Neural progenitor cell (in vitro differentiated cells): Measurements from ENCODE around the gene YTHDF1. TPM values are rescaled to one million over a fixed set of nuclear protein-coding genes. Genes with fewer than 3 reads are reported as not detected.

Experiments used
- DNase-seq: peaks from one replicate; pipeline ENCODE4 v3.0.0-alpha.2; 2016; ENCODE audit warnings: low spot score
- H2AFZ ChIP-seq: fragments of 200-600 bp; sonication (generic); replicated peaks from 2 replicates; pipeline ENCODE4 v1.6.1; 2016; ENCODE audit warnings: antibody characterized with exemption
- H3F3A ChIP-seq: fragments of 200-600 bp; sonication (generic); 2 replicates; pipeline ENCODE4 v1.6.1; 2016; ENCODE audit warnings: antibody characterized with exemption, low read depth
- H3K27ac ChIP-seq: fragments of 200-600 bp; sonication (generic); 2 replicates; pipeline ENCODE4 v1.5.1; 2016; ENCODE audit warnings: mild to moderate bottlenecking
- H3K27me3 ChIP-seq: fragments of 200-600 bp; sonication (generic); 2 replicates; pipeline ENCODE4 v1.6.1; 2016; ENCODE audit warnings: mild to moderate bottlenecking, moderate library complexity
- H3K36me3 ChIP-seq: fragments of 200-600 bp; sonication (generic); 2 replicates; pipeline ENCODE4 v1.5.1; 2016
- H3K4me1 ChIP-seq: fragments of 200-600 bp; sonication (generic); 2 replicates; pipeline ENCODE4 v1.6.1; 2016; ENCODE audit warnings: mixed run types
- H3K4me2 ChIP-seq: fragments of 200-600 bp; sonication (generic); 2 replicates; pipeline ENCODE4 v1.6.1; 2016
- H3K4me3 ChIP-seq: fragments of 200-600 bp; sonication (generic); 2 replicates; pipeline ENCODE4 v1.5.1; 2016
- H3K79me2 ChIP-seq: fragments of 200-600 bp; sonication (generic); 2 replicates; pipeline ENCODE4 v1.6.1; 2016; ENCODE audit warnings: low read depth
- H3K9ac ChIP-seq: fragments of 200-600 bp; sonication (generic); 2 replicates; pipeline ENCODE4 v1.6.1; 2016
- H3K9me3 ChIP-seq: fragments of 200-600 bp; sonication (generic); 2 replicates; pipeline ENCODE4 v1.5.1; 2016; ENCODE audit warnings: low read depth
- H4K20me1 ChIP-seq: fragments of 200-600 bp; sonication (generic); 2 replicates; pipeline ENCODE4 v1.6.1; 2016; ENCODE audit warnings: low read depth
- H3K27ac Mint-ChIP-seq: 3 replicates; pipeline ENCODE4 v1.8.0; 2021; ENCODE audit warnings: mixed read lengths
- H3K27me3 Mint-ChIP-seq: 2 replicates; pipeline ENCODE4 v1.8.0; 2022; ENCODE audit warnings: low read depth, mild to moderate bottlenecking, inconsistent platforms, moderate library complexity, mixed read lengths; ENCODE audit not compliant: insufficient read depth
- H3K36me3 Mint-ChIP-seq: 3 replicates; pipeline ENCODE4 v1.8.0; 2021; ENCODE audit warnings: mixed read lengths
- H3K4me1 Mint-ChIP-seq: 3 replicates; pipeline ENCODE4 v1.8.0; 2021; ENCODE audit warnings: mixed read lengths
- H3K4me3 Mint-ChIP-seq: 3 replicates; pipeline ENCODE4 v1.8.0; 2021; ENCODE audit warnings: mild to moderate bottlenecking, moderate library complexity, mixed read lengths
- H3K9me3 Mint-ChIP-seq: 3 replicates; pipeline ENCODE4 v1.8.0; 2020; ENCODE audit warnings: mixed read lengths
- CTCF ChIP-seq: fragments of 200-600 bp; sonication (generic); IDR thresholded peaks from 2 replicates; pipeline ENCODE4 v1.5.1; 2017; ENCODE audit warnings: antibody characterized with exemption, mild to moderate bottlenecking
- EZH2 ChIP-seq: fragments of 200-600 bp; sonication (generic); IDR thresholded peaks from 2 replicates; pipeline ENCODE4 v1.6.1; 2017; ENCODE audit warnings: antibody characterized with exemption, mild to moderate bottlenecking, moderate library complexity
- EZH2phosphoT487 ChIP-seq: fragments of 200-600 bp; sonication (generic); IDR thresholded peaks from 2 replicates; pipeline ENCODE4 v1.6.1; 2017; ENCODE audit warnings: antibody characterized with exemption
- total RNA-seq: library from RNA; depleted of rRNA; stranded (reverse); fragments of >200 nt; gene quantifications from 2 replicates; pipeline ENCODE4 v1.2.3, GENCODE V29; 2015; ENCODE audit warnings: low replicate concordance

Gene YTHDF1
- 26.8 and 28.1 TPM in 2 replicates for total RNA-seq

GRCh38 chr20:63216041-63216848, at the start of gene YTHDF1:
Gene YTHDF1, minus strand, starts transcription at chr20:63216131. Its CDS starts 239 bp downstream, at chr20:63215892.
- Mint-ChIP-seq H3K4me1 (peaks cover 38% of the 10 kb centered on the region), H3K27me3 (peaks cover 6% of the 10 kb centered on the region), H3K36me3 (peaks cover 22% of the 10 kb centered on the region), H3K27ac (peak within 1 kb of the TSS; percentile 92), H3K4me3 (peak within 1 kb of the TSS; percentile 96), H3K9me3 (no peaks in the 10 kb centered on the region)
- peak; percentile 99 for DNase-seq
- Histone ChIP-seq H3K36me3 (peaks cover 6% of the 10 kb centered on the region), H2AFZ (peak within 1 kb of the TSS; percentile 62), H3K79me2 (peaks cover 45% of the 10 kb centered on the region), H3K4me1 (peaks cover 12% of the 10 kb centered on the region), H3K4me2 (peak within 1 kb of the TSS; percentile 97), H3F3A (peaks cover 9% of the 10 kb centered on the region), H3K9me3 (no peaks in the 10 kb centered on the region), H3K9ac (peak within 1 kb of the TSS; percentile 86), H3K27ac (no peak within 1 kb of the TSS), H4K20me1 (peaks cover 43% of the 10 kb centered on the region), H3K4me3 (peak within 1 kb of the TSS; percentile 98), H3K27me3 (peaks cover 7% of the 10 kb centered on the region)
- TF ChIP-seq EZH2 (no peak), EZH2phosphoT487 (no peak), CTCF (no peak)

- no peak for DNase-seq
- Histone ChIP-seq H3K36me3 (no peaks in the 10 kb centered on the region), H3K4me1 (peaks cover 22% of the 10 kb centered on the region), H3K9ac (no peak overlapping the region), H2AFZ (no peak overlapping the region), H3F3A (peaks cover 13% of the 10 kb centered on the region), H3K4me2 (no peak overlapping the region), H3K27ac (no peak overlapping the region), H3K79me2 (no peaks in the 10 kb centered on the region), H3K4me3 (no peak overlapping the region), H3K27me3 (no peaks in the 10 kb centered on the region), H4K20me1 (no peaks in the 10 kb centered on the region), H3K9me3 (no peaks in the 10 kb centered on the region)
- H3K4me1 Mint-ChIP-seq, result peaks cover 73% of the 10 kb centered on the region
- no peaks in the 10 kb centered on the region for H3K9me3 Mint-ChIP-seq
- H3K4me3 Mint-ChIP-seq, result peak overlapping the region; percentile 71
- peak overlapping the region; percentile 95 for H3K27ac Mint-ChIP-seq
- H3K27me3 Mint-ChIP-seq, result peaks cover 16% of the 10 kb centered on the region
- no peak for TF ChIP-seq EZH2phosphoT487
- no peak for TF ChIP-seq CTCF
- no peak for TF ChIP-seq EZH2
- H3K36me3 Mint-ChIP-seq, result no peaks in the 10 kb centered on the region
Measured at GRCh38 chr20:63264519-63264918, 48.6 kb upstream of the YTHDF1 start.

- H4K20me1 ChIP-seq, result no peaks in the 10 kb centered on the region
- no peak overlapping the region for H3K9ac ChIP-seq
- peaks cover 22% of the 10 kb centered on the region for H3K4me1 ChIP-seq
- TF ChIP-seq EZH2phosphoT487 (no peak), CTCF (no peak), EZH2 (no peak)
- DNase-seq, result no peak
- H3K27me3 ChIP-seq, result no peaks in the 10 kb centered on the region
- no peaks in the 10 kb centered on the region for H3K36me3 ChIP-seq
- H3K4me3 ChIP-seq, result no peak overlapping the region
- no peak overlapping the region for H3K27ac ChIP-seq
- H3K27me3 Mint-ChIP-seq, result peaks cover 17% of the 10 kb centered on the region
- H3F3A ChIP-seq, result peaks cover 13% of the 10 kb centered on the region
- H2AFZ ChIP-seq, result no peak overlapping the region
- H3K9me3 Mint-ChIP-seq, result no peaks in the 10 kb centered on the region
- H3K9me3 ChIP-seq, result no peaks in the 10 kb centered on the region
- H3K4me2 ChIP-seq, result no peak overlapping the region
- H3K79me2 ChIP-seq, result no peaks in the 10 kb centered on the region
- no peaks in the 10 kb centered on the region for H3K36me3 Mint-ChIP-seq
- no peak overlapping the region for H3K4me3 Mint-ChIP-seq
- H3K4me1 Mint-ChIP-seq, result peaks cover 77% of the 10 kb centered on the region
- H3K27ac Mint-ChIP-seq, result peak overlapping the region; percentile 95
Measured at GRCh38 chr20:63264000-63264399, 48.1 kb upstream of the YTHDF1 start.
